NCI-H187 (cell line): ENCODE data around the gene CLTA.
"Not testable (repeated sequence)": the region's sequence is repeated elsewhere in the genome, so short reads cannot be mapped to it uniquely, and the experiment has no call there.

Source experiments
- DNase-seq, 2 experiments: peaks; one replicate each; lab custom pipeline; 2025; lab: John Stamatoyannopoulos, UW

Gene CLTA

DNA sequence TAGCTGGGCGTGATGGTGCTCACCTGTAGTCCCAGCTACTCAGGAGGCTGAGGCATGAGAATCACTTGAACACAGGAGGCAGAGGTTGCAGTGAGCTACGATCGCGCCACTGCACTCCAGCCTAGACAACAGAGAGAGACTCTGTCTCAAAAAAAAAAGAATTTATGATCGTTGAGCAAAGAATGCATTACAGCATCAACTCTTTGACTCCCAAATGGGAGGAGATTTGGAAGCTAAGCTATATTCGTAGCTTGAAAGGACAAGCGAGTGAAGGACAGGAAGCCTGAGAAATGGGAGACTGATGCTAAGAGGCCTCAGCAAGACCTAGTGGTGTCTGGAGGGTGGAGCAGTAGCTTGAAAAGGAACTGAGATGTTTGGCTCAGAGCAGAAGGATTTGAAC, 31.8 kb upstream of the CLTA start:
- DNase-seq: no peak

DNA sequence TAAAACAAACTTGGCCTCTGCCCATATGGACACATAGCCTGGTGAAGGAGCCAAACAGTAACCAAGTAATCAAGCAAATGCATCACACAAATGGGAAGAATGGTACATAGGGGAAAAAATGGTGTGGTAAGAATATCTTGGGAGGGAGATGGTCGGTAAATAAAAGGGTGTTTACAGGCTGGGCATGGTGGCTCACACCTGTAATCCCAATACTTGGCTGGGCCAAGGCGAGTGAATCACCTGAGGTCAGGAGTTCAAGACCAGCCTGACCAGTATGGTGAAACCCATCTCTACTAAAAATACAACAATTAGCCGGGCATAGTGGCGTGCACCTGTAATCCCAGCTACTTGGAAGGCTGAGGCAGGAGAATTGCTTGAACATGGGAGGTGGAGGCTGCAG, 31.2 kb upstream of the CLTA start:
- not testable (repeated sequence) for DNase-seq

DNA sequence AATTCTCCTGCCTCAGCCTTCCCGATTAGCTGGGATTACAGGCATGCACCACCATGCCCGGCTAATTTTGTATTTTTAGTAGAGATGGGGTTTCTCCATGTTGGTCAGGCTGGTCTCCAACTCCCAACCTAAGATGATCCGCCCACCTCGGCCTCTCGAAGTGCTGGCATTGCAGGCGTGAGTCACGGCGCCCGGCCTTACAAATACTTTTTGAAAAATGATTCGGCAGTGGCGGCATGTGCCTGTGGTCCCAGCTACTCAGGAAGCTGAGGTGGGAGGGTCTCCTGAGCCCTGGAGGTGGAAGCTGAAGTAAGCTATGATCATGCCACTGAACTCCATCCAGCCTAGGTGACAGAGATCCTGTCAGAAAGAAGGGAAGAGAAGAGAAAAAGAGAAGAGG, 30.6 kb upstream of the CLTA start:
- not testable (repeated sequence) for DNase-seq

GRCh38 chr9:36161187-36161586, 29.5 kb upstream of the CLTA start:
- no peak for DNase-seq

DNA sequence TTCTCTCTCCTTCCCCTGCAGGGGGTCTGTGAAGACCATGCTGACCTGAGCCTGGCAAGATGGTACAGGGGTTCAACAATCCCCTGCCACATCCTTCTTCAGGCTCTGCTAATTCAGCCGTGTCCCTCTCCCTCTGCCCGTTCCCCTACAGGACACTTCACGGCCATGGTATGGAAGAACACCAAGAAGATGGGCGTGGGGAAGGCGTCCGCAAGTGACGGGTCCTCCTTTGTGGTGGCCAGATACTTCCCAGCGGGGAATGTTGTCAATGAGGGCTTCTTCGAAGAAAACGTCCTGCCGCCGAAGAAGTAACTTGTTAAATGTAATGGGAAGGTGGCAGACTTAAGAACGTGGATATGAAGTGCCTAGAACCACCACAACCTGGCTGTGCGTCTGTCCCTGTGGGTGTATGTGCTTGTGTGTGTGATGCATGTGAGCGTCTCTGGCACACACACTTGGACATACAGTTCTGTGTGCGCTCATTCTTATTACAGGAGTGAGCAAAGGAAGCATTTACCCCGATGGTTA, 28.4 kb upstream of the CLTA start:
- DNase-seq: no peak

GRCh38 chr9:36163049-36163785, 27.5 kb upstream of the CLTA start:
- no peak for DNase-seq

DNA sequence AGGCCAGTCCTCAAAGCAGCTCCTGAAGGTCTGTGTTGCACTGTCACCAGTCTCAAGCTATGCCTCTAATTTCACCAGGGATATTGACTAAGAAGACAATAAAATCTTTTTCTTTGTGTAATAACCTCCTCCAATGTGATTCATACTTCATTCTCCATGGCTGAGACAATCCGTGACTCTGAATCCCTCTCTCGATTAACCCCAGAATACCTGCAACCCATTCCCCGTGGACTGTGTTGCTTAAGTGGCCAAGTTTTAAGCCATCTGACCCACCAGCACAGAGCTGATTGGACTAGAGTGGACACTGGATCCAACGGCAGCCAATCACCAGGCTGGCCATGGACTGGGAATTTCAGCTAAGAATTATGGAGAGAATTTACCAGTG, 26.9 kb upstream of the CLTA start:
- no peak for DNase-seq

DNA sequence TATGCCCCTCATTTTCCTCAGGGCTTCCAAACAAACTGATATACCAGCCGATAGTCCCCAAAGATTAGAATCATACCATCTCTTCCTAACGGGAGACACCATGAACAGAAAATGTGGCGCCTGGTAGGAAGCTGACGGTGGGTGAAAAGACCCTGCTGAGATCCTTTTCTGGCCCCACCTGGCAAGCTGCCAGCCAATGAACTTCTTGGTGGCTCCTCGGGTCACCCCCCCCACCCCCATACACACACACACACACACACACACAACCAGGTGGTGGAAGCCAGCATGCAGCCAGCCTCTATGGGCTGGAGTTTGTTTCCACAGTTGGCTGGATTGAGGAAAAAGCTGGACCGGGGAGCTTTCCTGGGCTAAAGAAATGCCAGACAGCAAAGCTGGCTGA, 26.3 kb upstream of the CLTA start:
- no peak for DNase-seq

GRCh38 chr9:36164989-36165388, 25.7 kb upstream of the CLTA start:
- DNase-seq: no peak

GRCh38 chr9:36165826-36166167, 24.9 kb upstream of the CLTA start:
- no peak for DNase-seq

DNA sequence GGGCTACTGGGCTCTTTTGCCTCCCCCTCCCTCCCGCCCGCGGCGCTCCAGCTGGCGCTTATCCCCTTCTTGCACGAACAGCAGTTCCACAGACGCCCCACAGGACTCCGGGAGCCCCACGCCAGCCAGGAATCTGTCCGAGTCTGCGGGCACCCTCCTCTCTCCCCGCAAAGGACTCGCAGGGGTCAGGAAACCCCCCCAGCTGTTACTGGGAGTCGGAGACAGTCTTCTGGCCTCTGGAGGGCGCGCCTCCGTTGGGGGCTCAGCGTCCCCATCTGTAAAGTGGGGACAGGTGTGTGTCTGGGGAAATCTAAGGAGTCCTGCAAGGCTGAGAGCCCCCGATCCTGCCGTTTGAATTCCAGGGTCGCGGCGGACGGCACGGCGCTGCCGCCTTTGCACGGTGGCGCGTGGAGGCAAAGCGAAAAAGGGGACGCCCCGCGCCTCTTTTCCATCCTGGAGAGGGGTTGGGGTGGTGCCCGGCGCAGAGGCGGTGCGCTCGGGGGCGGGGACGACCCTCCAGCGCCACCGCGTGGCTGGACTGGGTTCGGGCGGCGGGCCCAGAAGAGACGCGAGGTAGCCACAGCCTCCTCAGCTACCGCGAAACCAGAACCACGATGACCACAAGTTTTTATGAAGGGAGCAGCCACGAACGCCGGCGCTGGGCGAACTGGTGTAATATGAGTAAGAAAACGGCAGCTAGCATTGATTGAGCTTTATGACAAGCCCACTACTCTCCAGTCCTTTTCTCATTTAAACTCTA, 24.4 kb upstream of the CLTA start:
- DNase-seq: peak in 1 of 2 experiments; percentile 18

GRCh38 chr9:36169166-36169565, 21.6 kb upstream of the CLTA start, which contains the start of gene CCIN:
CCIN (plus strand) TSS chr9:36169388; CDS start chr9:36169503, 115 bp downstream.
- DNase-seq: no peak

DNA sequence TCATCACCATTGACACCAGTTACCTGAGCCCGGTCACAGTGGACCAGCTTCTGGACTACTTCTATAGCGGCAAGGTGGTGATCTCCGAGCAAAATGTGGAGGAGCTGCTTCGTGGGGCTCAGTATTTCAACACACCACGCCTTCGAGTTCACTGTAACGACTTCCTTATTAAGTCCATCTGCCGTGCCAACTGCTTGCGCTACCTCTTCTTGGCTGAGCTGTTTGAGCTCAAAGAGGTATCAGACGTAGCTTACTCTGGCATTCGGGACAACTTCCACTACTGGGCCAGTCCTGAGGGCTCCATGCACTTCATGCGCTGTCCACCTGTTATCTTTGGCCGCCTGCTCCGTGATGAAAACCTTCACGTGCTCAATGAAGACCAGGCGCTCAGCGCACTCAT, 21.0 kb upstream of the CLTA start:
- DNase-seq: no peak

- no peak for DNase-seq
Measured at GRCh38 chr9:36170531-36170930, 20.2 kb upstream of the CLTA start.

GRCh38 chr9:36173861-36174260, 16.9 kb upstream of the CLTA start:
- no peak for DNase-seq

- no peak for DNase-seq
Measured at GRCh38 chr9:36174271-36174670, 16.4 kb upstream of the CLTA start.

DNA sequence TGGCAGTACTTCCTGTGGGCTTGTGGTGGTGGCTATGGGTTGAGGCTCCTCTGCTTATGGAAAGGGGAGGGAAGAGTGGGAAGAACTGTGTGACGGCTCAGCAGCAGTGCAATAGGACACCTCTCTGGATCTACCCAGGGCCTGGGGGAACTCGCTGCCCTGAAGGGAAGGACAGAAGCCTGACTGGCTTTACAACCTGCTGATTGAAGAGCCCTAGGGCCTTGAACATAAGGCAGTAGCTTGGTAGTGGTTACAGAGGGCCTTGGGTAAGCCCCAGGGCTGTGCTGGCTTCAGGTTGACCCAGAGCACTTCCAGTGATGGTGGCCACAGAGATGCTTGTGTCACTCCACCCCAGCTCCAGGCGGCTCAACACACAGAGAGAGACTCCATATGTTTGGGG, 16.0 kb upstream of the CLTA start:
- DNase-seq: no peak

GRCh38 chr9:36175209-36175608, 15.5 kb upstream of the CLTA start:
- not testable (repeated sequence) for DNase-seq

GRCh38 chr9:36176496-36176895, 14.2 kb upstream of the CLTA start:
- DNase-seq: not testable (repeated sequence)

- no peak for DNase-seq
Measured at GRCh38 chr9:36177571-36177970, 13.2 kb upstream of the CLTA start.

DNA sequence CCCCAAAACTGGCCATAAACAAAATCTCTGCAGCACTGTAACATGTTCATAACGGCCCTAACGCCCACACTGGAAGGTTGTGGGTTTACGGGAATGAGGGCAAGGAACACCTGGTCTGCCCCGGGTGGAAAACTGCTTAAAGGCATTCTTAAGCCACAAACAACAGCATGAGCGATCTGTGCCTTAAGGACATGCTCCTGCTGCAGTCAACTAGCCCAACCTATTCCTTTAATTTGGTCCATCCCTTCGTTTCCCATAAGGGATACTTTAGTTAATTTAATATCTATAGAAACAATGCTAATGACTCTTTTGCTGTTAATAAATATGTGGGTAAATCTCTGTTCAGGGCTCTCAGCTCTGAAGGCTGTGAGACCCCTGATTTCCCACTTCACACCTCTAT, 10.5 kb upstream of the CLTA start:
- not testable (repeated sequence) for DNase-seq

DNA sequence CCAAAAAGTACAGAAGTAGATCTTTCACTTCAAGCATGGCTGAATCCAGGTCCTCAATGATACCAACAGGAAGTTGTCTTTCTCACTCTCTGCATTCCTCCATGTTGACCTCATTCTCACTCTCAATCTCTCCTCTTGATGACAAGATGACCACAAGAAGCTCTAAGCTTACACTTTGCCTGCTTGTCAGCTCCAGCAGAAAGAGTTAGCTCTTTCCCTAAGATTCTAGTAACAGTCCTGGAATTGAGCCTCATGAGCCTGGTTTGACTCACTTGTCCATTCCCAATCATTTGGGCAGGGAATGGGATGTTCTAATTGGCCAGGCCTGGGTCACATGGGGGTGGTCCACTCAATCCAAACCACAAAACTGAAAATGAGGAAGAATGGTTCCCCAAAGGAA, 3.3 kb upstream of the CLTA start:
- DNase-seq: no peak

DNA sequence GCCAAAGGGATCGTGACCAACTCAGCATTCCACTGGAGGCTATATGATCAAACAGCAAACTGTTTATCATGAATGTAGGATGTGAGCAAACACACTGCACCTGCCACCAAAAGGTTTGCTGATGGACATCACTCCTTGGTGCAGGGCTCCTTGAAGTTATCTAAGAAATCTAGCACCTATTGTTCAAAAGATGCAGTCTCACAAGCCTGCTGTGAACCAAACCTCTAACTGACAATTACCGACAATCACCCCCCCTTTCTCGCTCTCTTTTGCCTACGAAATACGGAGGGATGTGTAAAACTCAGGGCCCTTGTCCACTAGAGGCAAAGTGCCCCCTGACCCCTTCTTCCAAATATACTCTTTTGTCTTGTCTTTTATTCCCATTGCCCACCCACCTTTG, 2.5 kb upstream of the CLTA start:
- no peak for DNase-seq
